HG03066 (cell line): ENCODE data around the gene RIMS1.
"Not testable (repeated sequence)": the region's sequence is repeated elsewhere in the genome, so short reads cannot be mapped to it uniquely, and the experiment has no call there.

Source experiments
- ATAC-seq: cut with Tn5 transposase; IDR thresholded peaks from one replicate; pipeline ENCODE4 v1.9.1; 2021; ENCODE audit warnings: low read depth; ENCODE audit not compliant: unreplicated experiment

Gene RIMS1

DNA sequence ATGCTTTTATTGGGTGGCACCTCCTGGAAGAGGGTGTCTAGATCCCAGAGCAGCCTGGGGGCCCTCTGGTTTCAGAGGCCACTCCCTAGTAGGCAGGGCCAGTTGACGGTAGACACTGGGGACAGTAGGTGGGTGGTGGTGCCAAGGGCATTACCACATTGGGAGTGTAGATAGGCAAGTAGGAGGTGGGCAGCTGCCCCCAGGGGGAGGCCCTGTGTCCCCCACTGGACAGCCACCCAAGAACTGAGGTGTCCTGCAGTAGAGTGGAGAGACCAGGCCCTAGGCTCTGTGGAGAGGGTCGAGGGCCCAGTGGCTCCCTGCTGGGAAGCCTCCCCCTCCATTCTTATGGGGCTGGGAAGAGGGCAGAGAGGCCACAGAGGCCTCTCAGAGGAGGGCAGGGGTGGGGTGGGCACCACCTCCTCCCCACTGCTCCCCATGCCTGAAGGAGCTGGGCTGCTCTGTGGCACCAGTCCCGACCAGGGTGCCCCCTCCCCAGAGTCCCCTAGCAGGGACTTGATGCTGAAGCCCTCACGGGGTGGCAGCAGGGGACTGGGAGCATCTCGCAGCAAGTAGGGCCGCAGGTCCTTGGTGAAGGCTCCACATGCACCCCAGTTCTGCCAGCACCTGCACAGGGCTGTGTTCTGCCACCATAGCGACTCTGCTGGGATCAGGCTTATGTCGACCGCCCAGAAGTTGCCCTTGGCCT, 430.5 kb downstream of the RIMS1 start:
- no peak for ATAC-seq

DNA sequence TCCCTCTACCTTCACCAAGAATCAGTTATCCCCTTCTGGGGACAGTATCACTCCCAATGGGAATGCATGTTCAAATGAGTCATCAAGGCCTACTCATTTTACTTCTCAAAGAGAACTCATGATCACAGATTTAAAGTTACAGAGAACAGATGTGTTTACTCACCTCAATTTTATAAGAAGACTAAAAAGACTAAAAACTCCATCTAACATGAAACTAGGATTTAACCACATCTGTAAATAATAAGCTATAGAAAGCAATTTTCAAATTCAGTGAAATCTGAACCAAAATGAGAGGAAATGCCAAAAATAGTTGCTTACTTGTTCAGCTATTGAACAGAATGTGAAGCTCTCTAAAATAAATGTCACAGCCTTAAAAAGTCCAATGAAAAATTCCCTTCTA, 435.4 kb downstream of the RIMS1 start:
- no peak for ATAC-seq

DNA sequence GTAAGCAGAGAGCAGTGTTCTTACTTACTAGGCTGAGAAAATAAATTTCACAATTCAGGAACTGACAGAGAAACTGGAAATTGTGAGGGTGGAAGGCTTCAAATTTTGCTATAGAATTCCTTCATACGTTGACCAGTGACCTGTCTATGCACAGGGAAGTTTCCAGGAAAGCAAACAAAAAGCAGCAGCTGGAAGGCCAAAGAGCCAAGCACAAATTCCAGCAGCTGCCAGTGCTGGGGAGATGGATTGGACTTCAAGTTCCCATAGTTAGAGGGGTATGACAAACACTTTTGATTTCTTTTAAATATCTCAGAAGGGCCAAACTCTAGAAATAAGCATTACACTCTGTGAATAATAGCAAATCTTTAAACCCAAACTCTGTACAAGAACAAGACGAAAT, 436.4 kb downstream of the RIMS1 start:
- ATAC-seq, result no peak

DNA sequence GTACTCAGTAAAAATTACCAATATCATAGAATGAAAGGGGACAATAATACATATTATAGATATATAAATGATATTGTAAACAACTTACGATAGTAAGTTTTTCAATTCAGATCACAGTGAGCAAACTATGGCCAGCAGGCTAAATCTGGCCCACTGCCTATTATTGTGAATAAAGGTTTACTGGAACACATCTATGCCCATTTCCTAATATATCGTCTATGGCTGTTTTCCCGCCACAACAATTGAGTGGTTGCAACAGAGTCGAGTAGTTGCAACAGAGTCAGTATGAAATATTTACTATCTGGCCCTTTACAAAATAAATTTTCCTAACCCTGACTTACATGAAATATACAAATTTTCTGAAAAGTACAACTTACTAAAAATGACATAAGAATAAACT, 438.2 kb downstream of the RIMS1 start:
- ATAC-seq, result no peak

DNA sequence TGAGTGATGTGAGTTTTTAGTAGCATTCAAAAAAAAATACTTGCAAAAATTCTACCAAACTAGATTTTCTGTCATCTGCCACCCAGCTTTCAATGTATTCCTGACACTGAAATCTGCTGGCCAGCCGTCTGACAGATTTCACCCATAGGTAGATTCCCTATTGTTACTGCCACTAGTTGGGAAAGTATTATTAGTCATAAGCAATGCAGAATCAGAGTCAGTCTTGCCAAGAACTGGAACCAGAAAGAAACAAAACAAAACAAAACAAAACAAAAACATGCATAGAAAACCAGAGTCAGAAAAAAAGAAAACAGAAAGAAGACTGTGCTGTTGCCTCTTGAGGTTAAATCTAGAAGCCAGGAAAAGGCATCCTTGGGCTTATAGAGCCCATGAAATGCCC, 442.4 kb downstream of the RIMS1 start:
- ATAC-seq, result no peak

DNA sequence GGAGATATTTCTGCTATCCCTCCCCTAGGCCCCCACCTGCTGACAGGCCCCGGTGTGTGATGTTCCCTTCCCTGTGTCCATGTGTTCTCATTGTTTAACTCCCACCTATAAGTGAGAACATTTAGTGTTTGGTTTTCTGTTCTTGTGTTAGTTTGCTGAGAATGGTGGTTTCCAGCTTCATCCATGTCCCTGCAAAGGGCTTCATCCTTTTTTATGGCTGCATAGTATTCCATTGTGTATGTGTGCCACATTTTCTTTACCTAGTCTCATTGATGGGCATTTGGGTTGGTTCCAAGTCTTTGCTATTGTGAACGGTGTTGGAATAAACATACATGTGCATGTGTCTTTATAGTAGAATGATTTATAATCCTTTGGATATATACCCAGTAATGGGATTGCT, 448.9 kb downstream of the RIMS1 start:
- ATAC-seq, result not testable (repeated sequence)

DNA sequence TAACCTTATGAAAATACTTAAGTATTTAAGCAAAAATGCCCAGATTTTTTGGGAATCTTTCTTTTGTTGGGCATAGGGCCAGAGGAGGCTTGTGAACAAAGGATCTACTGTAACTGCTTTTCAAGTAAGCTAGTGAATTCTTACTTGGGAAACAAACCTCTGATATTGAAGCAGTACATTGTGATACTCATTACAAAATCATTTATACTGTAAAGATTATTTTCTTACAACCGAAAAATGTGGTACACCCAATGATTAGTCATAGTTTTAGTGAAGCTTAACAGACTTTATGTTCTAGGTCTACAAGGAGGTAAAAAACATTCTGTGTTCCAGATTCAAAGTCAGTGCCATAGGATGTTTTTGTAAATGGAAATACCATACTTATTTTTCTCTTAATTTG, 462.6 kb downstream of the RIMS1 start:
- no peak for ATAC-seq

DNA sequence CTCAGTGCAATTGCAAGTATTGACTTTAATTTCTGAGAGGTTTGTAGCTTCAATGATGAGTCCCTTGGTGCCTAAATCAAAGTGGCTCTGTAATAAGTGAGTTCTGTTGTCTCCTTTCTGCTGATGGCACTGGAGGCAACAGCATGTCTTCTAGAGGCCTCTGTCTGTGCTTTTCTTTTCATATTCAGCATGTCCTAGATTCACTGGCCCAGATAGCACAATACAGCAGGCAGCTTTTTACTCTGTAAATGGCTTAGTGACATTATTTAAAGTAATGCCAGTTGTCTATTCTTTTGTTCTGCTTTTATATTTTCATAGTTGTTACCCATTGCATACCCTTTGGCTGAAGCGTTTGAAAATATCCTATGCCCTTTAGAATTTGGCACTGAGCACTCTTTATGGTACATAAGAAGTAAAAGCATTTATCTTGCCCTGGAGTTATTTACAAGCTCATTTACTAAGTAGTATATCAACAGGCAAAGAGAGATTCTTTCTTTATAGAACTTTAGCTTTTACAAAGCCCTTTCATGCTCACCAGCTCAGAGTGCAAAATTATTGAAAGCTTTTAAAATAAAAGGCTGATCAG, 464.0 kb downstream of the RIMS1 start:
- no peak for ATAC-seq

DNA sequence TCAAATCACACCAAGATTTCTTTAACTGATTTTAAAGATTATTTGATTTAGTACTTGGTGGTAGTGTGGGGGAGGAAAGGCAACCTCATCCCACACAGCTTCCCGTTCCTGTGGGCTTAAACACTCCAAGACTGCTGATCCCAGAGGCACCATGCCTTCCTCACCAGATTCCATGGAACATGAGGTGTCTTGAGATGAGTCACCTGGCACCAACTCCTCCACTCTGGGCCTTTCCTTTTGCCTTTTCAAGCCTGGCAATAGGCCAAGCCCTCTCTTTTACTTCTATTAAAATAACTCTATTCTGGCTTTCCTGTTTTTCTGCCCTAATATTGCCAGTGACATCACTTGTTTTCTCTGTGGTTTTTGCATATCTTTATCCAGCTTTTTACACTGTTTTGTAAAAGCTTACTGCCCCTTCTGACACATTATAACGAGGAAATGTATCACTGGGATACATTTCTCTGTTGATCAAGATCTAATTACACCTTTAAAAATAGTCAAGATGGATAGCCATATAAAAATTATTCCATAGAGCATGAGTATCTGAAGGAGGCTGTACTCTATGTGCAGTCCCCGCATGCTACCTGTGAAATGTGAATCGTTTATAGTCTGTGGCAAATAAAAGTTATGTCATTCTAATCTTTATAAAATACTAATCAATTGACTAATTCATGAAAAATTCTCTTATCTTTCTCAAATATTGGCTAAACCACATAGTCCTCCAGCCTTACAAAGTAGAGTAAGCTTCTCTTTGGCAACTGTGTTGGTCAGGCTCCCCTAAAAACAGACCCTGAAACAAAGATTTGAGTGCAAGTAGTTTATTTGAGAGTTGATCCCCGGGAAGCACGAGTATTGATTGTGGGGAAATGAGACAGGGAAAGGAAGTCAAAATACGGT, 477.7 kb downstream of the RIMS1 start:
- no peak for ATAC-seq

DNA sequence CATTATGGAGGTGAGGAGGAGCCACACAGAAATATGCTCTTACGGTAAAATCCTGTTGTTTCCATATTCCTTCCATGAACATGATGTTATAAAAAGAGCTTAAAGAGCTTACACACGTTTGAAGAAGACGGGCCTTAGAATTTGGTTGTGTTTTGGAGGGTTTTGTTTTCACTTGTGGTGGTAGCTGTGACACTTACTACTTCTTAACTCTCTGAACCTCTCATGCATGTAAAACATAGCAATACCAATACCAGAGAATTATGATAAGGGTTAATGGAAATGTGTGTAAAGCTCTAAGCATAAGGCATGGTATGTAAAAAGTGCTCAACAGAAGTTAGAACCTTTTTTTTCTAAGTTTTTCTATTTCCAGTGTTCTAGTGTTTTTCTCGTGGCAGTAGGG, 479.4 kb downstream of the RIMS1 start:
- peak; percentile 56 for ATAC-seq

DNA sequence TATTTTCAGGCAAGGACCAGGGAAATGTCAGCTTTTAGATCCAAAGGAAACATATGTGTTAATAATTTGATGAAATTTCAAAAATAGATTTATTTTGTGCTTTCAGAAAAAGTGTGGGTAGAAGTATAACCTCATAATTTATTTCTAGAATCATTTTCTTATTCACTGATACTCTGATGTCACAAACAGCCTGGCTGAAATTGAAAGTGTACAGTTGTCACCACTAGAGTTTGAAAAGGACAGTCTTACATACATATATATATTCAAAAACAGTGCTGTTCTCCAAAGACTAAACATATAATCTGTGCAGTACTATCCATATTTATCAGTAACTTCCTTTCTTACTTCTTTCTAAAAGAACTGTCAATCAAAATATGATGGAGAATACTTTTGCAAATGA, 481.1 kb downstream of the RIMS1 start:
- no peak for ATAC-seq

DNA sequence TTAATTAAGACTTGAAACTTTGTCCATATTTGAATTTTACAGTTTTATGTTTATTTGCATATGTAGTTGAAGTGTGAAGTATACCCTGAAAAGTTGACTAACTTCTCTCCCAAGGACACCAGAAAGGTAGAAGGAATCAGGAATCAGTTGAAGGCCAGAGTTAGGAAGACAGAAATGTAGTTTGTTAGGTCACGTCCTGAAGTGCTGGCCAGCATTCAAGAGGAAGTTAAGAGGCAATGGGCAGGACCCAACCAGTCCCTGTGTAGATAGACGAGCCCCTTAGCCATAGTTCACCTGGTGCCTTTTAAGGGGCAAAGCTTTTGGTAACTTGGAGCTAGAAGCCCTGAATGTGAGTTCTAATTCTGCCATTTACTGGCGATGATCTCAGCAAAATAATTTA, 485.1 kb downstream of the RIMS1 start:
- ATAC-seq, result no peak

DNA sequence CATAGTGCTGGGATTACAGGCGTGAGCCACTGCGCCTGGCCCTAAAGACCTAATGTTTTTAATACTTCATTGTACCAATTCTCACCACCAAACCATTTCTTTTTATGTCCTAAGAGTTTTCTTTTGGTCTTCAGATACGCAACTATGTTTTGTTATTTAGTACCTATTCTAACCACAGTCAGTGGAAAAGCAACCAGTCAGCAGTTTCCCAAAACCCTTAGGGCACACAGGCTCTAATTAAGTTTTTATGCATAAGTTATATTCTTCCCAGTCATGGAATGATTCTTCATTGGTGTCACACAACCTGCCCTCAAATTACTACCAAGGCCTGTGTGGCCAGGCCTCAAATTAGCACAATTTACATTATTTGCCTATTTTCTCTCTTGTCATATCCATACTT, 487.8 kb downstream of the RIMS1 start:
- ATAC-seq, result no peak

DNA sequence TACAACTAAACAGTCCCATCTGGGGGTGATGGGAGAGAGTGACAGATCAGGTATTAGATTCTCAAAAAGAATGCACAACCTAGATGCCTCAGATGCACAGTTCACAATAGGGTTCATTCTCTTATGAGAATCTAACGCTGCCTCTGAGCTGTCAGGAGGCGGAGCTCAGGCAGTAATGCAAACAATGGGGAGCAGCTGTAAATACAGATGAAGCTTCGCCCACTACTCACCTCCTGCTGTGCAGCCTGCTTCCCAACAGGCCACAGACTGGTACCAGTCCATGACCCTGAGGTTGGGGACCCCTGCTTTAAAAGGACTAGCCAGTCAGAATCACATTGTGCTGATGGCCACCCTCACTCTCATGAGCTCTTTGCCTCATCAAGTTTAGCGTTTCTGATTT, 488.5 kb downstream of the RIMS1 start:
- ATAC-seq, result no peak

DNA sequence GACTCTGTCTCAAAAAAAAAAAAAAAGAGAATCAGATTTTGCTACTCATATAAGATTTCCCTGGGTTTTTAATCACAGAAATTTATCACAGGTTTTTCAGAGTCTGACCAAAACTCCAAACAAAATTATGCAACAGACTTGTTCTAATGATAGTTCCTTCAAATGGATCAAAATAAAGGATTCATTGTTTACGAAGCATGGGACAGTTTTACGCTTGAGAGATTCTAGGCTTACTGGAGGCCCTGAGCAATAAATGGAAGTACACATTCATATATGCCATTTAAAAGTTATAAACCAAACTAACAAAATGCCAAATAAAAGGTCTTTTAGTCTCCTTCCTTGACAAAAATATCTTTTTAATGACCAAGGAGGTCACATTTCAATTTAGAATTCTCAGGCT, 490.4 kb downstream of the RIMS1 start:
- no peak for ATAC-seq

DNA sequence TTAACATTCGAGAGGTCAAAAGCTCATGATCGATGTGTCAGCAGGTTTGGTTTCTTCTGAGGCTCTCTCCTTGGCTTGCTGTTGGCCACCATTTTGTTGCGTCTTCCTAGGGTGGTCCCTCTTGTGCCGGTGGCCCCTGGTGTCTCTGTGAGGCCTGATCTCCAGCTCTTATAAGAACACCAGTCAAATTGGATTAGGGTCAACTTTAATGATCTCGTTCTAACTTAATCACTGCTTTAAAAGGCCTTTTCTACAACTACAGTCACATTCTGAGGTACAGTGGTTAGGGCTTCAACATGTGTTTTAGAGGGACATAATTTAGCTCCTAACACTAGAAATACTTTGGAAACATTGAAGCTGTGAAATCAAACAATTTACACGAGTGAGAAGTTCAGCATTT, 494.7 kb downstream of the RIMS1 start:
- no peak for ATAC-seq

DNA sequence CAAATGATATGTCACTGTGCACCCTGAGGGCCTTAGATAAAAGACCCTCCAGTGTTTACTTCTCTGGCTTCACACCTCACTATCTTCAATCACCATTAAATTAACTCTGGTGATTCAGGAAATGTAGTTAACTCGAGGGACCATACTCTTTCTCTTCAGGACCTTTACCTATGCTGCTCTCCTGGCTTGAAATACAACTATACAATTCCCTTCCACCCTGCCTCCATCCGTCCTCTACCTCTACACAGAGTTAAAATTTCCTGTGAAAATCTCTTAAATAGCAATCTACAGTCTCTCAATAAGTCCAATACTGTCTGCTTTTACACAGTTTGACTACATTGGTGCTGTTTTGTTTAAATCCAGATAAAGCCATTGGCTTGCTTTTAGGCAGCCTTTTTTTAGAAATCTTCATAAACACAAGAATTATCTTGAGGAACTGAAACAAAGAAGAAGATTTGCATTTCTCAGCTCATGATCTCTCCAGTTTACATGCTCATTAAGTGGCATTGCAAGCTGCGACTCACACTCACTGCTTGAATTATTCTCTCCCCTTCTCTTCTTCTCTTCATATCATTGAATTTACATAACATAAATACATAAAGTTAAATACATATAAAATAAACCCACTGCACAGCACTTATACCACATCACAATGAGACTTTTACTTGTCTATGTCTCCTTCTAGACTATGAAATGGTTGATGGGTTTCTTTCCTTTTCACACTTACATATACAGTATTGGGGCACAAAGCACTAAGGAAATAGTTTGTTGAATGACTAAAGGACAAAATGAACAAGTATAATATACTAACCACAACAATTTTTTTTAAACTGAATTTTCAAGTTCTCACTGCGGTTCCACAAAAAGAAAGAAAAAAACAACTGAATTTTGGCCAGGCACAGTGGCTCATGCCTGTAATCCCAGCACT, 496.5 kb downstream of the RIMS1 start:
- ATAC-seq, result peak; percentile 98

DNA sequence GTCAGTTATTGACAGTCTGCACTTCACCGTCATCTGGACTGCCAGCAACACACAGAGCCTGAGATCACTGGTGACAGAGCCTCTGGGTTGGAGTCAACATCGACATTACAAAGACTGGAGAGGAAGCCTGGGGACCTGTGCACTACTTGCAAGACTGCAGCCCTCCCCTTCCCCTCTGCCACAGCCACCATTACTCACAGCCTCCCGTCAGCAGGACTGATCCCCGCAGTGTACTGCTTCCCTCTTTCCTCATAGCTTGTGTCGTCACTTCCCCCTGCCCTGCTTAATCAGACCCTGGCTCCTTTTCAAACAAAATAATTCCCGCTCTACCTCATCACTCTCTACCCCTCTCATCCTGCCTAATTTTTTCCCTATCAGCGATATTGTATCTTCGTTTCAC, 500.0 kb downstream of the RIMS1 start:
- no peak for ATAC-seq

DNA sequence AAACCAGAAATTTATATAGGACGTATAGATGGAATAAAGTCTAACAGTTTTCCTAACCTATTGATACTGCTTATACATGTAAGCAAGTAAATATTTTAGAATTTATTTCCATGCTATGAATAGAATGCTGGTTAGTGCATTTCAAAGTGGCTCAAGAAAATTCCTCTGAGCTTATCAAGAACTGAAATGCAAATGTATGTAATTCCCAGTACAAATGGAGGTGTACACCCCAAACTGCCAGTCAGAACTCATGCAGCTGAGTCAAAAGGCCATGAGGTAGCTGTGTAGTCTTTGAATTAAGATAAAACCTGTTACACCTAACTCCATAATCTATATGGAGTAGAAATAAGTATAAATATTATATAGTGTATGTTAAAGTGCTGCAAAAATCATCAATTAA, 503.3 kb downstream of the RIMS1 start:
- no peak for ATAC-seq

DNA sequence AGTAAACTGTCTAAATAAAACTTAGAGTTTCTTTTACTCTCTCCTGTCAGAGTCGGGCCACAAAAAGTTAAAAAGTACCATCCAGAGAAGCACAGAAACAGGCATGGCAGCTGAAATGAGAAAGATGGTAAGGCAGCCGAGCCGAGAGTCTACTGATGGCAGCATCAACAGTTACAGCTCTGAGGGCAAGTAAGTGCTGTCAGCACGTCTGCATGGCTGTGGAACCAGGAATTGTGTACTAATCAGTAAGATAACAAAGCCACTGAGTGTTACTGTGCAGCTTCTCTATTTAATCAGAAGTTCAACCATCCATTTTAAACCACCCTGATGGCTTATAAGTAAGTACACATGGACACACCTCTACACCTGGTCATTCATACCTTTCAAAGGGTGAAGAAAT, 504.2 kb downstream of the RIMS1 start:
- no peak for ATAC-seq

DNA sequence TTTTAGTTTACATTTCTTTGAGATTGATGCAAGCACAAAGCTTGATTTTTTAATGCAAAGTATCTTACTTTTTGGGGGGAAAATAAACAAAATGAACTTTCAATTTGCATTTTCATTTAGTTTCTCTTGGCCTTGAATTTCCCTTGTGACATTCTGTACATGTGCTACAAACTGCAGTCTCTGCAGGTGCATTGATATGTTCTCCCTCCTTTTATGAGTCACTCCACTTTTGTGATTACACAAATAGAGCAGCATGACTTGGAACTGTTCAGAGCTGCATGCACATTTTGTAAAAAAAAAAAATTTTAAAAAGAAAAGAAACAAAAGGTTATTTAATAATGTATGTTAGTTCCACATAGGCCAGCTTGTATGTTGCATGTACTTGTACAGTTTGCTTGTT, 515.5 kb downstream of the RIMS1 start:
- no peak for ATAC-seq
